Measurements from ENCODE around the gene FAM83B.
"Not testable (repeated sequence)": the region's sequence is repeated elsewhere in the genome, so short reads cannot be mapped to it uniquely, and the experiment has no call there.

Gene FAM83B

DNA sequence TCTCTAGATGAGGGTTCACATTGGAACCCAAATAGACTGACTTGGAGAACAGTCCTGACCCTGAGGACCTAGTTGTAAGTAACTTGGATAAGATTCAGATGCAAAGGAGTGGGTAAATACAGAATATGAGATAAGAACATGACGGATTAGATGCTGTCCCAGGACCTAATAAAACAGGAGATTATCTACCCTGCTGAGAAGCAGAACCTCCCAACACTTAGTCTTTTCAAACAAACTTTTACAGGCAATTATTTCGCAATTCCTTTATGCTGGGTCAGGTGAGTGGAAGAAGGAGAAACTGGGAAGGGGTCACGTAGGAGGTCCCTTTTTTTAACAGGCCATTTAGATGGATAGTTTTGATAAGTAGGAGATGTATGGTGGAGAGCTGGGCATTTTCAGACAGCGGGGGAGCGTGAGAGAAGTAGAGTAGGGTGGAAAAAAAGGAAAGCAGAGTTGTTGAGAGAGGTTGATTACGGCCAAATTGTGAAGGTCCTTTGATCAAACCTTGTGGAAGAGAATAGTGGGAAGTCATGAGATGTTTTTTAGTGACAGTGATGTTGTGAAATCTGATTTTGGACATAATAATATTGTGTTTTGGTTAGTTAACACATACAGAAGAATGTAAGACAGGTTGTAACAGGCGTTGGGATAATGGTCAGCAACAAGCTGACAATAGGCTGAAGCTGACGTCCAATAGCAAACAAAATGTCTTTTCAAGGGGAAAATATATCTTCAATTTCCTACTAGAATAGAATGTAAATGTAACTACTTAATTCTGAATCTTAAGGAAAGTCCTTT lies 32.8 kb downstream of the FAM83B start:
- no peaks in the 10 kb centered on the region for H3K9me3 ChIP-seq (replicated peaks; ENCODE audit: low read length)
- no peak overlapping the region for H3K4me2 ChIP-seq (ENCODE audit: low read length)
- no peak overlapping the region for H3K4me3 ChIP-seq (ENCODE audit: low read length)
- H3K4me1 ChIP-seq (ENCODE audit: control insufficient read depth, insufficient read depth, low read length), result no peaks in the 10 kb centered on the region
- H3K36me3 ChIP-seq (ENCODE audit: insufficient read depth, low read length), result no peaks in the 10 kb centered on the region
- H3K9ac ChIP-seq (ENCODE audit: low read depth, low read length), result no peak overlapping the region
- no peaks in the 10 kb centered on the region for H3K27me3 ChIP-seq (ENCODE audit: control insufficient read depth, insufficient read depth, low read length)

DNA sequence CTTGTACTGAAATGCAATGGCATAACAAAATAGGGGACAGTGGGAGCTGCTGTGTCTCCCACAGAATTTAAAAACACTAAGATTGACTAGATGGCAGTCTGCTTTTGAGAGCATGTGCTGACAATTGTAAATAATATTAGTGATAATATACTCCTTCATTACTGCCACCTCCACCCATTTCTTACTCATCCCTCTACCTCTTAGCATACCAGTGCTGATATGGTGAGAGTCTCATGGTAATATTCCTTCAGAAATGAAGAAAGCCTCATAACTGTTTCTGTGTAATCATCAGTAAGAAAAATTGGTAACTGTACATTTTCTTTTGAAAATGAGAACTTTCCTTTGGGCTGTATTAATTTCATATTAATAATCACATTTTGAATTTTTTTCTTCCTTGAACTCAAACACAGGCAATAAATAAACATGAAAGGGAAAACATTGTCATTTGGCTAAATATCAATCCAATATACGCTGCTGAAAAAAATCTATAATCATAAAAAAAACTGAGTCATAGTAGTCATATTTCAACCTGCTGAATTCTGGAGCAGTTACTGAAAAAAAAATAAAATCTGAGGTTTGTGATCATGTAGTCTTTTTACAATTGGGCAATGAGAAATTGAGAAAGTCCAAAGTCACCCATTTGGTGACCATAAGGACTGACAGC lies 34.6 kb downstream of the FAM83B start:
- Histone ChIP-seq H3K27me3 (ENCODE audit: control insufficient read depth, insufficient read depth, low read length) (no peaks in the 10 kb centered on the region), H3K4me1 (ENCODE audit: control insufficient read depth, insufficient read depth, low read length) (no peaks in the 10 kb centered on the region), H3K9ac (ENCODE audit: low read depth, low read length) (no peak overlapping the region), H3K9me3 (replicated peaks; ENCODE audit: low read length) (no peaks in the 10 kb centered on the region), H3K4me2 (ENCODE audit: low read length) (no peak overlapping the region), H3K36me3 (ENCODE audit: insufficient read depth, low read length) (no peaks in the 10 kb centered on the region), H3K4me3 (ENCODE audit: low read length) (no peak overlapping the region)

DNA sequence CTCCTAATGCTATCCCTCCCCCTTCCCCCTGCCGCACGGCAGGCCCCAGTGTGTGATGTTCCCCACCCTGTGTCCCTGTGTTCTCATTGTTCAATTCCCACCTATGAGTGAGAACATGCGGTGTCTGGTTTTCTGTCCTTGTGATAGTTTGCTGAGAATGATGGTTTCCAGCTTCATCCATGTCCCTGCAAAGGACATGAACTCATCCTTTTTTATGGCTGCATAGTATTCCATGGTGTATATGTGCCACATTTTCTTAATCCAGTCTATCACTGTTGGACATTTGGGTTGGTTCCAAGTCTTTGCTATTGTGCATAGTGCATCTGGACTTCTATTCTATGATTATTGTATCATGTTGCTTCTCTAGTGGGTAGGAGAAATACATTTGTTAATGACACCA lies 35.3 kb downstream of the FAM83B start:
- not testable (repeated sequence) for H3K9ac ChIP-seq (ENCODE audit: low read depth, low read length); H3K27me3 ChIP-seq (ENCODE audit: control insufficient read depth, insufficient read depth, low read length); H3K4me2 ChIP-seq (ENCODE audit: low read length); H3K9me3 ChIP-seq (replicated peaks; ENCODE audit: low read length); H3K36me3 ChIP-seq (ENCODE audit: insufficient read depth, low read length); H3K4me3 ChIP-seq (ENCODE audit: low read length); H3K4me1 ChIP-seq (ENCODE audit: control insufficient read depth, insufficient read depth, low read length)

DNA sequence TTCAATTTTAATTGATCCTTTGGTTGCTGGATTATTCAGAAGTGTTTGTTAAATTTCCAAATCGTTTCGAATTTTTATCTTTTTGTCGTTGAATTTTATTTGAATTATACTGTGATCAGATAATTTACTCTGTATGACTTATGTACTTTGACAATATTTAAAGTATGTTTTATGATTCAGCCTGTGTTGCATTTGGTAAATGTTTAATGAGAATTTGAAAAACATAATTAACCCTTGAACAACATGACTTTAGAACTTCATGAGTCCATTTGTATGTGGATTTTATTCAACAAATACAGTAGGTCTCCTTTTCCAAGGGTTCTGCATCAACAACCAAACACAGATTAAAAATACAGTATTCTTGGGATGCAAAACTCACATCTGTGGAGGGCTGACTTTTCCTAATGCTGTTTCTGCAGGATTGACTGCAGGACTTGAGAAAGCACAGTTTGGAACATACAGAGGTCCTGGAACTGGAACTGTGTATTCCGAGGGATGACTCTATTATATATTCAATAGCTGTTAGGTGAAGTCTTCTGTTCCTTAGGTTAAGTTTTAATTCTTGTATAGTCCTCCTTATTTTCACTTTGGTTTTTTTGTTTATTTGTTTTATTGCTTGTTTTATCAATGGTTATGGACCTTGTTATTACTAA lies 40.5 kb downstream of the FAM83B start:
- H3K4me2 ChIP-seq (ENCODE audit: low read length), result no peak overlapping the region
- no peaks in the 10 kb centered on the region for H3K4me1 ChIP-seq (ENCODE audit: control insufficient read depth, insufficient read depth, low read length)

DNA sequence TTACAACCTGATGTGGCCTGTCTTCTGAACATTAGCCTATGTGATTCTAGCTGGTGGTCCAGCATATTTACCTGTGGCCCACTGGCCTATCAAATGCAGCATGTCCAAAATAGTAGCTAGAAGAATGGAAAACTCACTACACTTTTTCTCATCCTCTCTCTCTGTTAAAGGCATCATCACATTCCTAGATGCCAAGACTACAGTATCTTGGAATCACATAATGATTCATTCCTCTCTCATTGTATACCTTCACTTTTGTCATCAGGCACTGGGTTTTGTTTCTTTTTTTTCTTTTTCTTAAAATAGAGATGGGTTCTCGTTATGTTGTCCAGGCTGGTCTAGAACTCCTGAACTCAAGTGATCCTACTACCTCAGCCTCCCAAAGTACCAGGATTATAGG lies 45.0 kb downstream of the FAM83B start:
- no peaks in the 10 kb centered on the region for H3K36me3 ChIP-seq (ENCODE audit: insufficient read depth, low read length)
- no peak overlapping the region for H3K9ac ChIP-seq (ENCODE audit: low read depth, low read length)
- no peak overlapping the region for H3K4me3 ChIP-seq (ENCODE audit: low read length)
- no peaks in the 10 kb centered on the region for H3K9me3 ChIP-seq (replicated peaks; ENCODE audit: low read length)
- no peak overlapping the region for H3K4me2 ChIP-seq (ENCODE audit: low read length)
- H3K4me1 ChIP-seq (ENCODE audit: control insufficient read depth, insufficient read depth, low read length), result no peaks in the 10 kb centered on the region
- H3K27me3 ChIP-seq (ENCODE audit: control insufficient read depth, insufficient read depth, low read length), result no peaks in the 10 kb centered on the region

More for the DNA sequence above, 40.5 kb downstream of the FAM83B start:
- Histone ChIP-seq H3K4me3 (ENCODE audit: low read length) (no peak overlapping the region), H3K9ac (ENCODE audit: low read depth, low read length) (no peak overlapping the region), H3K36me3 (ENCODE audit: insufficient read depth, low read length) (no peaks in the 10 kb centered on the region), H3K9me3 (replicated peaks; ENCODE audit: low read length) (no peaks in the 10 kb centered on the region), H3K27me3 (ENCODE audit: control insufficient read depth, insufficient read depth, low read length) (no peaks in the 10 kb centered on the region)

DNA sequence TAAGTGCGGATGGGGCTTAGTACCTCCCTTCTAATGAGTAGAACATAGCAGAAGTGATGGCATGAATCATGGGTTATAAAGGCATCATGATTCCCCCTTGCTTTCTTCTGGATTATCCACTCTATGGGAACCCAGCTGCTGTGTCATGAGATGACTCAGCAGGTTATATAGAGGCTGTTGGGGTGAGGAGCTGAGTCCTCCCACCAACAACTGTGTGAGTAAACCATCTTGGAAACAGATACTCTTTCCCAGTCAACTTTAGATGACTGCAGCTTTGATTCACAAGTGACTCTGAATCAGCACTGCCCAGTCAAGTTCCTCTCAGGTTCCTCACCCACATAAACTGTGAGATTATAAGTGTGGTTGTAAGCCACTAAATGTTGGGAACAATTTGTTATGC lies 46.3 kb downstream of the FAM83B start:
- H3K9ac ChIP-seq (ENCODE audit: low read depth, low read length), result no peak overlapping the region
- H3K4me3 ChIP-seq (ENCODE audit: low read length), result no peak overlapping the region
- no peaks in the 10 kb centered on the region for H3K27me3 ChIP-seq (ENCODE audit: control insufficient read depth, insufficient read depth, low read length)
- H3K4me1 ChIP-seq (ENCODE audit: control insufficient read depth, insufficient read depth, low read length), result no peaks in the 10 kb centered on the region
- no peaks in the 10 kb centered on the region for H3K9me3 ChIP-seq (replicated peaks; ENCODE audit: low read length)
- H3K4me2 ChIP-seq (ENCODE audit: low read length), result no peak overlapping the region
- no peaks in the 10 kb centered on the region for H3K36me3 ChIP-seq (ENCODE audit: insufficient read depth, low read length)

DNA sequence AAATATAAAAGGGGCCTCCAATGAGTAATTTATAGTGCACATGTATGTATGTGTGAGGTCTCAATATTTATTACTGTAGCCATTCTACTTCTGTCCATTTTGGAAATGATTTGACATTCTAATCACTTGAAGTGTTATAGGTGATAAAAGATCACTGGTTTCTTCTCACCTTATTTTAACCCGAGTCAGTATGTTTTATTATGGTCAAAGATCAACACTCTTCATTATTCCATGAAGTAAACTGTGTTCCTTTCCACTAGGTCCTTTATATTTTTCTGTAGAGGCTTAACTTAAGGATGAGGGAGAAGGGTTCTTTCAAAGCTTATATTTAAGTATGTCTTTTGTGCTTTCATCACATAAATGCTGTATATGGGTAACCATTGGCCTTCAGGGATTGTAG lies 47.2 kb downstream of the FAM83B start:
- no peak overlapping the region for H3K4me2 ChIP-seq (ENCODE audit: low read length)
- H3K4me1 ChIP-seq (ENCODE audit: control insufficient read depth, insufficient read depth, low read length), result no peaks in the 10 kb centered on the region
- no peaks in the 10 kb centered on the region for H3K27me3 ChIP-seq (ENCODE audit: control insufficient read depth, insufficient read depth, low read length)
- no peak overlapping the region for H3K4me3 ChIP-seq (ENCODE audit: low read length)
- no peaks in the 10 kb centered on the region for H3K36me3 ChIP-seq (ENCODE audit: insufficient read depth, low read length)
- H3K9ac ChIP-seq (ENCODE audit: low read depth, low read length), result no peak overlapping the region
- H3K9me3 ChIP-seq (replicated peaks; ENCODE audit: low read length), result no peaks in the 10 kb centered on the region

DNA sequence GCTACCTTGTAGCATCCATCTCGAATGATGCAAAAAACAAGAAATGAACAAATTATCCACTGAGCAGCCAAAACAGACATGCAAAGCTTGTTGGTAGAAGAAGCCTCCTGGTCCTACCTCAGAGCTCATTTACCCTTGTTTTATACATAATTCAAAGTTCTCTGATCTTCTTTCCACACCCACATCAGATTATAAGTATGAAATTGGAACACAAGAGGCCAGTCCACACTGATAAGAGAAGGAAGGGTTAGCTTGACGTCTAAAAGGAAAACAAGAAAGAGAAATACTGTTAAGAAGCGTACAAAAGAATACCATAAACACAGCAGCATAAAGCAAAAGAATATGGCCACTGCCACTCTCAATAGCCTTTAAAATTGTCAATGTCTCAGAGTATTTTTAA lies 49.7 kb downstream of the FAM83B start:
- Histone ChIP-seq H3K9me3 (replicated peaks; ENCODE audit: low read length) (no peaks in the 10 kb centered on the region), H3K36me3 (ENCODE audit: insufficient read depth, low read length) (no peaks in the 10 kb centered on the region)

DNA sequence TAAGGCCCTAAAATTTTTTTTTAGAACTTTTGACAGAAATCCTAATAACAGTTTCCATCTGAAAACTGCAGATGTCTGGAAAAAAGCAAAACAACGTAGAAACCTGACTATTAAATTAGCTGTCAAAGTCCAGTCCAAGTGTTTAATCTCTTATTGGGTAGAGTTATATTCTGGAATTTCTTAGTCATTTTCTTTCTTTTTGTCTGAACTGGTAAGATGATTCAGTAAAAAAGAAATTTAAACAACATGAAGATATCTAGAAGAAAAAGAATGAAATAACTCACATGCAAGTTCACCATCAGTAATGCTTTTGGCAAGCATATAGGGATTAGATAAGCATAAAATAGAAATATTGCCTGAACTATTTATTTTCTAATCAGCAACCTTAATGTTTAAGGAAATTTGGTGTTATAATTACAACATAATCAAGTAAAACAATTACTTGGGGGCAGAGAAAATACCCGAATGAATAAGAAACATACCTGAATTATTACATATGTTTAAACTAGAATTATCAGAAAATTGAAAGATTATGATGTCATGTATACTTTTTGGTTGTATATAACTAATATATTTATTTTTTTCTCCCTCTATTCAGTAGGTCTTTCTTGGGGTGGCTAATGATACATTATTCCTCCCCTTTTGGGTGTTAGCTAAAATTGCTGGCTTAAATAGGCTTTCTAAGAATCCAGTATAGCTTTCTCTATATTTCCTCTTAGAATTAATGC lies 51.1 kb downstream of the FAM83B start:
- no peaks in the 10 kb centered on the region for H3K36me3 ChIP-seq (ENCODE audit: insufficient read depth, low read length)
- H3K9me3 ChIP-seq (replicated peaks; ENCODE audit: low read length), result no peaks in the 10 kb centered on the region
- no peak overlapping the region for H3K4me2 ChIP-seq (ENCODE audit: low read length)
- no peak overlapping the region for H3K9ac ChIP-seq (ENCODE audit: low read depth, low read length)
- H3K4me1 ChIP-seq (ENCODE audit: control insufficient read depth, insufficient read depth, low read length), result no peaks in the 10 kb centered on the region
- H3K4me3 ChIP-seq (ENCODE audit: low read length), result no peak overlapping the region
- no peaks in the 10 kb centered on the region for H3K27me3 ChIP-seq (ENCODE audit: control insufficient read depth, insufficient read depth, low read length)

More for the DNA sequence above, 49.7 kb downstream of the FAM83B start:
- no peaks in the 10 kb centered on the region for H3K4me1 ChIP-seq (ENCODE audit: control insufficient read depth, insufficient read depth, low read length)
- no peak overlapping the region for H3K4me2 ChIP-seq (ENCODE audit: low read length)
- H3K27me3 ChIP-seq (ENCODE audit: control insufficient read depth, insufficient read depth, low read length), result no peaks in the 10 kb centered on the region
- no peak overlapping the region for H3K9ac ChIP-seq (ENCODE audit: low read depth, low read length)
- no peak overlapping the region for H3K4me3 ChIP-seq (ENCODE audit: low read length)

DNA sequence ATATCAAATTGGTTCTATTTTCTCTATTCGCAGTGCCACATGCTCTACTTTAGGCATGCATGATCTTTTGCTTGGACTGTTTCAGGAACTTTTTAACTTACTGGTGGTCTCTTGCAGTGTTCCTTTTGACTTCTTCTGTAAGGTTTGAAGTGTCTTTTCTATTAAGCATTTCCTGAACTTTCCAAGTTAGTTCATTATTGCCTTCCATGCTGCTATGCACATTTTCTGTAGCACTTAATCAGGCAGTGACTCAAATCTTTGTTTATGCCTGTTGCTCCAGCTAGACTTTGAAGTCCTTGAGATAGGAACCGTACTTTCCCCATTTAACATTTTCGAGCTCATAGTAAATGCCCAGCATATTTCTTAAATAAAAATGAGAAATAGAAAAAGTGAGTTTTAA lies 52.2 kb downstream of the FAM83B start:
- H3K4me3 ChIP-seq (ENCODE audit: low read length), result no peak overlapping the region
- H3K27me3 ChIP-seq (ENCODE audit: control insufficient read depth, insufficient read depth, low read length), result no peaks in the 10 kb centered on the region

DNA sequence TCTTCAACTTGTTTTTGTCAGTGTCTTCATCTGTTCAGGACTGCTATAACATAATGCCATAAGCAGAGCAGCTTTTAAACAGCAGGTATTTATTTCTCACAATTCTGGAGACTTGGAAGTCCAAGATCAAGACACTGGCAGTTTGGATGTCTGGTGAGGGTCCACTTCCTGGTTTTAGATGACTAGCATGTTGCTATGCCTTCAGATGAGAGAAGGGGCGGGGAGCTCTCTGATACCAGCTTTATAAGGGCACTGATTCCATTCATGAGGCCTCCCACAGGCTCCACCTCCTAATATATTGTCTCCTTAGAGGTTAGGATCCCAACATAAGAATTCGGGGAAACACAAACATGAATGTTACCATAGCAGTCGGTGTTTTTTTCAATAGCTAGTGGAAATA lies 52.9 kb downstream of the FAM83B start:
- H3K4me2 ChIP-seq (ENCODE audit: low read length), result no peak overlapping the region
- H3K27me3 ChIP-seq (ENCODE audit: control insufficient read depth, insufficient read depth, low read length), result no peaks in the 10 kb centered on the region
- H3K4me1 ChIP-seq (ENCODE audit: control insufficient read depth, insufficient read depth, low read length), result no peaks in the 10 kb centered on the region
- H3K9me3 ChIP-seq (replicated peaks; ENCODE audit: low read length), result no peaks in the 10 kb centered on the region
- no peak overlapping the region for H3K4me3 ChIP-seq (ENCODE audit: low read length)
- H3K9ac ChIP-seq (ENCODE audit: low read depth, low read length), result no peak overlapping the region
- H3K36me3 ChIP-seq (ENCODE audit: insufficient read depth, low read length), result no peaks in the 10 kb centered on the region

More for the DNA sequence above, 52.2 kb downstream of the FAM83B start:
- Histone ChIP-seq H3K36me3 (ENCODE audit: insufficient read depth, low read length) (no peaks in the 10 kb centered on the region), H3K4me1 (ENCODE audit: control insufficient read depth, insufficient read depth, low read length) (no peaks in the 10 kb centered on the region), H3K9ac (ENCODE audit: low read depth, low read length) (no peak overlapping the region), H3K4me2 (ENCODE audit: low read length) (no peak overlapping the region), H3K9me3 (replicated peaks; ENCODE audit: low read length) (no peaks in the 10 kb centered on the region)

Measured in skeletal muscle satellite cell (primary cell).